ENCODE results near the gene TMCC3.
"Not testable (repeated sequence)": the region's sequence is repeated elsewhere in the genome, so short reads cannot be mapped to it uniquely, and the experiment has no call there.

The TMCC3 gene

GRCh38 chr12:94566345-94566744 is 84.0 kb downstream of the TMCC3 start:
- DNase-seq (ENCODE audit: low read depth), result no peak

DNA sequence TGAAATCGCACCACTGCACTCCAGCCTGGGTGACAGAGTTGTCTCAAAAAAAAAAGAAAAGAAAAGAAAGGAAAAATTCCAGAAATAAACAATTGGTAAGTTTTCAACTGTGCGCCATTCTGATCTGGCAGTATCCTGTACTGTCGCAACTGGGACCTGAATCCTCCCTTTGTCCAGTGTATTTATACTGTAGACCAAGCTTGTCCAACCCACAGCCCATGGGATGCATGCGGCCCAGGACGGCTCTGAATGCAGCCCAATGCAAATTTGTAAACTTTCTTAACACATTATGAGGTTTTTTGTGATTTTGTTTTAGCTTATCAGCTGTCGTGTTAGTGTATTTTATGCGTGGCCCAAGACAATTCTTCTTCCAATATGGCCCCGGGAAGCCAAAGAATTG is 84.7 kb downstream of the TMCC3 start:
- no peak for DNase-seq (ENCODE audit: low read depth)

DNA sequence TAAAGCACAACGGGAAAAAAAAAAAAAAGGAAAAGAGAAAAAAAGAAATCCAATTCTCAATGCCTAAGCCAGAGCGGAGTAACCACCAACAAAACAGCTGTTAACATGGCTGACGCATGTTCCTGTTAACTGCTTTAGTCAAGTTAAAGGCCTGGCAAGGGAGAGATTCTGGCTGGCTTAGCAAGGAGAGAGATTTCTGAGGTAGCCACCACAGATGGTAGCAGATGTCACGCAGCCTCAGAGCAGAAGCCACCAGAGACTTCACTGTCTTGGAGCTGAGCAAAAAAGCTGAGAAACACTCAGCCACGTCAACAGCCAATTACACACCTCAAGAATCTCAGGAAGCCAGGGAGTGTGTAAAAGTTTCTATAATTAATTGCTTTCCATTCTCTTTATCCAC is 87.1 kb downstream of the TMCC3 start:
- DNase-seq (ENCODE audit: low read depth), result no peak

GRCh38 chr12:94561943-94562411 is 88.4 kb downstream of the TMCC3 start:
- DNase-seq (ENCODE audit: low read depth), result no peak

- DNase-seq (ENCODE audit: low read depth), result peak; percentile 84
Observed at GRCh38 chr12:94560431-94561221, 89.7 kb downstream of the TMCC3 start.

DNA sequence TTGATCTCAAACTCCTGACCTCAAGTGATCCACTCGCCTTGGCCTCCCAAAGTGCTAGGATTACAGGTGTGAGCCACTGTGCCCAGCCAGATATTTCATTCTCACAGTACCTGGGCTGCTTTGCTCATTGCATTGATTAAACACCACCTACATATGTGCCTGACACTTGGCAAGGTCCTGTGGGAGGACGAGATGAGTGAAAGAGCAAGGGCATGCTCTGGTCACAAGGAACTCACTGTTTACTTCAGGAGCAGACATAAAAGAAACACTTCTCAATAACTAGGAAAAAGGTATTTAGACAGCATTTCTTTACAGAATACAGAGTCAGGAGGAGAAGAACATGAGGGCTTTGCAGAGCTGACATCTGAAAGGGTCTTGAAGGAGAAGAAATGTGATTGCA is 91.7 kb downstream of the TMCC3 start:
- no peak for DNase-seq (ENCODE audit: low read depth)

- no peak for DNase-seq (ENCODE audit: low read depth)
Observed at GRCh38 chr12:94557746-94558295, 92.5 kb downstream of the TMCC3 start.

DNA sequence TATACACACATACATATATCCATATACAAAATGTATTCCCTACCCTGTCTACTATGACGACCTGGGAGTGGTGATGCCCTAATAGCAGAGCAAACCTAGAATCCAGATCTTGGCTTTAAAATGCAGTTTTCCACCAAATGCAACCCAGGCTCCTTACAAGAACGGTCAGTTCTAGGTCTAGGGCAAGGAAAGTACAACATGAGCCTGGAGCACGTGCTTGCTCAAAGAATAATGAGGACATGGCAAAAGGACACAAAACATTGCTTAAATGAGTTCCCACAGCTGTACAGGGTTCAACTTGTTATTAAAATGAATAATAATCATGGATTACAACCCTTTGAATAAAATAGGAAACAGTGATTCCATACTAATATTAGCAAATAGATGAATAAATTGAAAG is 94.7 kb downstream of the TMCC3 start:
- DNase-seq (ENCODE audit: low read depth), result no peak

- no peak for DNase-seq (ENCODE audit: low read depth)
Observed at GRCh38 chr12:94553875-94554274, 96.5 kb downstream of the TMCC3 start.

DNA sequence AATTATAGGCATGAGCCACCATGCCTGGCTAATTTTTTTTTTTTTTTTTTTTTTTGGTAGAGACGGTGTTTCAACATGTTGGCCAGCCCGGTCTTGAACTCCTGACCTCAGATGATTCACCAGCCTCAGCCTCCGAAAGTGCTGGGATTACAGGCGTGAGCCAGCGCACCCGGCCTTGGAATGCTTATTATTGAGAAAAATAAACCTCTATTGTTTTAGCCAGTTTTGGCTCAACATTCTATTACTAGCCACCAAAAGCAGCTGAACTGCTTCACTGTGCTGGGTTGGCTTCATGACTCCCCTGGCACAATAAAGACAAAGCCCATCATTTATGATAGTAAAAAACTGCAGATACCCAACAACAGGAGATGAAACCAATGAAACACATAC is 97.2 kb downstream of the TMCC3 start:
- DNase-seq (ENCODE audit: low read depth), result peak; percentile 87

- DNase-seq (ENCODE audit: low read depth), result no peak
Observed at GRCh38 chr12:94551810-94552209, 98.5 kb downstream of the TMCC3 start.

DNA sequence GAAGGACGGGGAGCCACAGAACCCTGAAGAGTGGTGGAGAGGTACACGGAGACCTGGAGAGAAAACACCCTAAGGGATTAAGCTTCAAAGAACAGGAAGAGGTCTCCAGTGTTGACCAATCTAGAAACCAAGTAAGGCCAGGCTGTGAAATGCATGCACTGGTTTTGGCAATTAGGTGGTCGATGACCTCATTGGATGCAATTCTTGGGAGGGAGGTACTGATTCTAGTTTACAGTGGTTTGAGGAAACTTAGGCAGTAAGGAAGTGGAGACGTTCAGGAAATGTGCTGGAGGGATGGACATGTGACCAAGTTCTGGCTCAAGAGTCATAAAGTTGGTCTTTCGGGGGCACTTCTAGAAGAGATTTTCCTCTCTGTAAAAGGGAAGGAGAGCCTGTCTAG is 99.4 kb downstream of the TMCC3 start:
- DNase-seq (ENCODE audit: low read depth), result no peak

GRCh38 chr12:94548833-94549232 is 101.5 kb downstream of the TMCC3 start:
- DNase-seq (ENCODE audit: low read depth), result not testable (repeated sequence)

- peak; percentile 84 for DNase-seq (ENCODE audit: low read depth)
Observed at GRCh38 chr12:94545935-94546771, 104.2 kb downstream of the TMCC3 start.

DNA sequence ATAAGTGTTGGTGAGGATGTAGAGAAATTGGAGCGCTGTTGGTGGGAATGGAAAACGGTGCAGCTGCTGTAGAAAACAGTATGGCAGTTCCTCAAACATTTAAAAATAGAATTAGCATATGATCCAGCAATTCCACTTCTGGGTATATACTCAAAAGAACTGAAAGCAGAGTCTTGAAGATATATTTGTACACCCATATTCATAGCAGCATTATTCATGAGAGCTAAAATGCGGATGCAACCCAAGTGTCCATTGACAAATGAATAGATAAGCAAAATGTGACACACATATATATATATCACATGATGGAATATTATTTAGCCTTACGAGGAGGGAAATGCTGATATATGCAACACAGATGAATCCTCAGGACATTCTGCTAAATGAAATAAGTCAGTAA is 106.0 kb downstream of the TMCC3 start:
- no peak for DNase-seq (ENCODE audit: low read depth)

- DNase-seq (ENCODE audit: low read depth), result no peak
Observed at GRCh38 chr12:94538318-94538717, 112.0 kb downstream of the TMCC3 start.

GRCh38 chr12:94536040-94536965 is 114.1 kb downstream of the TMCC3 start:
- DNase-seq (ENCODE audit: low read depth), result no peak

DNA sequence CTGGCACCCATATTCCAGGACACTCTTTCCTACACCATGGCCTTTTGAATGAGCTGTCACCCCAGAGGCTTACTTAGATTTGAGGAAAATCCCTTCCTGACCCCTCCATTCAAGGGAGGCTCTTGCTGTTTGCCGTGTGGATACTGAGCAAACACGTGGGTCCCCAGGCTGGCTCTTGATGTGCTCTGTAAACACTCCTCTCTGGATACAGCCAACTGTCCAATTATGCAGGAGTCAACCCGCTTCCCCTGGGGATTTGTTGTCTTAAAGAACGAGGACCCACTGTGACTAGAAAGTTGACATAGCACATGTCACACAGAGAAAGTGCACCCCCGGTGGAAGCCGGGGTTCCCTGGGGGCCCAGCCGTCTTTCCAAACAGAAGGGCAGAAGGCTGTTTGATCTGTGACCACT is 114.8 kb downstream of the TMCC3 start:
- DNase-seq (ENCODE audit: low read depth), result no peak

- DNase-seq (ENCODE audit: low read depth), result no peak
Observed at GRCh38 chr12:94534774-94535509, 115.4 kb downstream of the TMCC3 start.

DNA sequence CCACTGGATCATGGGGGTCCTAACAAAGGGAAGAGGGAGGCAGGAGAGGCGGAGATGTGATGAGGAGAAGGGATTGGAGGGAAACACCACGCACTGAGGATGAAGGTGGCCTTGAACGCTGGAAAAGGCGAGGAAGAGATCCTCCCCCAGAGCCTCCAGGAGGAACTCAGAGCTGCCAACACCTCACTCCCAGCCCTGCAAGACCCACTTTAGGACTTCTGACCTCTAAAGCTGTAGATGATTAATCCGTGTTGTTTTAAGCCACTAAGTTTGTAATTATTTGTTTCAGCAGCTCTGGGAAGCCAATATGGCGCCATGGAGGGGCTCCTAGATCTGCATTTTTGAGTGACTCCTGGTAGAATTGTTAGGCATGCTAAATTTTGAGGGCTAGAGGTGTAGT is 116.1 kb downstream of the TMCC3 start:
- no peak for DNase-seq (ENCODE audit: low read depth)
